Measurements from ENCODE around the gene MLXIPL. TPM values are rescaled to one million over a fixed set of nuclear protein-coding genes. Genes with fewer than 3 reads are reported as not detected.
"Not testable (repeated sequence)": the region's sequence is repeated elsewhere in the genome, so short reads cannot be mapped to it uniquely, and the experiment has no call there.

Gene MLXIPL
- total and polyA plus RNA-seq, 5 donors from 2014 or later = not detected

- Histone ChIP-seq H3K4me3 (ENCODE audit: low read depth, low read length) (no peak overlapping the region), H3K36me3 (ENCODE audit: control insufficient read depth, insufficient read depth, low read length) (no peaks in the 10 kb centered on the region), H3K4me1 (ENCODE audit: control insufficient read depth, insufficient read depth, low read length, poor library complexity, severe bottlenecking) (peaks cover 18% of the 10 kb centered on the region), H3K27ac (ENCODE audit: insufficient read depth, low read length, poor library complexity, severe bottlenecking) (no peak overlapping the region), H3K27me3 (ENCODE audit: control insufficient read depth, insufficient read depth, low read length) (peaks cover 8% of the 10 kb centered on the region), H3K9me3 (ENCODE audit: control insufficient read depth in 2 of 2, low read length in 2 of 2) (no peaks in the 10 kb centered on the region)
- Mint-ChIP-seq H3K27me3 (peaks cover 56% of the 10 kb centered on the region), H3K36me3 (no peaks in the 10 kb centered on the region), H3K27ac (no peak overlapping the region), H3K9me3 (no peaks in the 10 kb centered on the region), H3K4me1 (peaks cover 0 to 11% (median 0%) of the 10 kb centered on the region in 4 donors), H3K4me3 (no peak overlapping the region)
- ATAC-seq (ENCODE audit: low read depth in 2 of 2) (no peak), DNase-seq (no peak)
Observed at GRCh38 chr7:73626814-73627213, 2.5 kb upstream of the MLXIPL start.

GRCh38 chr7:73625276-73625675, 954 bp upstream of the MLXIPL start:
- ATAC-seq (ENCODE audit: low read depth in 2 of 2) (no peak), DNase-seq (no peak)
- Mint-ChIP-seq H3K9me3 (no peaks in the 10 kb centered on the region), H3K4me1 (peaks cover 0 to 11% (median 0%) of the 10 kb centered on the region in 4 donors), H3K27me3 (peaks cover 51% of the 10 kb centered on the region), H3K36me3 (no peaks in the 10 kb centered on the region), H3K4me3 (no peak overlapping the region), H3K27ac (no peak overlapping the region)
- H3K36me3 ChIP-seq (ENCODE audit: control insufficient read depth, insufficient read depth, low read length) = no peaks in the 10 kb centered on the region
- H3K4me3 ChIP-seq (ENCODE audit: low read depth, low read length) = no peak overlapping the region
- peaks cover 18% of the 10 kb centered on the region for H3K4me1 ChIP-seq (ENCODE audit: control insufficient read depth, insufficient read depth, low read length, poor library complexity, severe bottlenecking)
- no peak overlapping the region for H3K27ac ChIP-seq (ENCODE audit: insufficient read depth, low read length, poor library complexity, severe bottlenecking)
- peaks cover 9% of the 10 kb centered on the region for H3K27me3 ChIP-seq (ENCODE audit: control insufficient read depth, insufficient read depth, low read length)
- H3K9me3 ChIP-seq (ENCODE audit: control insufficient read depth in 2 of 2, low read length in 2 of 2) = no peaks in the 10 kb centered on the region

GRCh38 chr7:73624669-73625001, 313 bp upstream of the MLXIPL start:
- H3K27me3 ChIP-seq (ENCODE audit: control insufficient read depth, insufficient read depth, low read length) = peaks cover 9% of the 10 kb centered on the region
- H3K9me3 Mint-ChIP-seq = no peaks in the 10 kb centered on the region
- ATAC-seq (ENCODE audit: low read depth in 2 of 2) = no peak
- H3K36me3 Mint-ChIP-seq = no peaks in the 10 kb centered on the region
- H3K36me3 ChIP-seq (ENCODE audit: control insufficient read depth, insufficient read depth, low read length) = no peaks in the 10 kb centered on the region
- no peak overlapping the region for H3K4me3 ChIP-seq (ENCODE audit: low read depth, low read length)
- H3K9me3 ChIP-seq (ENCODE audit: control insufficient read depth in 2 of 2, low read length in 2 of 2) = no peaks in the 10 kb centered on the region
- no peak overlapping the region for H3K27ac Mint-ChIP-seq
- DNase-seq = no peak
- peak overlapping the region in 2 of 4 donors; percentile 26 to 31 for H3K4me3 Mint-ChIP-seq
- peaks cover 18% of the 10 kb centered on the region for H3K4me1 ChIP-seq (ENCODE audit: control insufficient read depth, insufficient read depth, low read length, poor library complexity, severe bottlenecking)
- H3K27me3 Mint-ChIP-seq = peaks cover 56% of the 10 kb centered on the region
- H3K4me1 Mint-ChIP-seq = peaks cover 0 to 11% (median 0%) of the 10 kb centered on the region in 4 donors
- no peak overlapping the region for H3K27ac ChIP-seq (ENCODE audit: insufficient read depth, low read length, poor library complexity, severe bottlenecking)

- Mint-ChIP-seq H3K4me1 (peaks cover 0 to 11% (median 0%) of the 10 kb centered on the region in 4 donors), H3K4me3 (peak overlapping the region in 2 of 4 donors; percentile 19 to 61), H3K36me3 (no peaks in the 10 kb centered on the region), H3K27me3 (peaks cover 51% of the 10 kb centered on the region), H3K9me3 (no peaks in the 10 kb centered on the region), H3K27ac (no peak overlapping the region)
- Histone ChIP-seq H3K9me3 (ENCODE audit: control insufficient read depth in 2 of 2, low read length in 2 of 2) (no peaks in the 10 kb centered on the region), H3K27me3 (ENCODE audit: control insufficient read depth, insufficient read depth, low read length) (peaks cover 9% of the 10 kb centered on the region), H3K27ac (ENCODE audit: insufficient read depth, low read length, poor library complexity, severe bottlenecking) (no peak overlapping the region), H3K4me1 (ENCODE audit: control insufficient read depth, insufficient read depth, low read length, poor library complexity, severe bottlenecking) (peaks cover 18% of the 10 kb centered on the region), H3K4me3 (ENCODE audit: low read depth, low read length) (no peak overlapping the region), H3K36me3 (ENCODE audit: control insufficient read depth, insufficient read depth, low read length) (no peaks in the 10 kb centered on the region)
- DNase-seq (no peak), ATAC-seq (ENCODE audit: low read depth in 2 of 2) (no peak)
Observed at GRCh38 chr7:73622909-73623797, 1.2 kb downstream of the MLXIPL start.

GRCh38 chr7:73622527-73622908, 1.8 kb downstream of the MLXIPL start:
- peak overlapping the region in 1 of 4 donors; percentile 21 for H3K4me3 Mint-ChIP-seq
- no peaks in the 10 kb centered on the region for H3K9me3 Mint-ChIP-seq

GRCh38 chr7:73621168-73622063, 2.9 kb downstream of the MLXIPL start:
- Histone ChIP-seq H3K36me3 (ENCODE audit: control insufficient read depth, insufficient read depth, low read length) (no peaks in the 10 kb centered on the region), H3K27ac (ENCODE audit: insufficient read depth, low read length, poor library complexity, severe bottlenecking) (no peak overlapping the region), H3K27me3 (ENCODE audit: control insufficient read depth, insufficient read depth, low read length) (peaks cover 5% of the 10 kb centered on the region), H3K9me3 (ENCODE audit: control insufficient read depth in 2 of 2, low read length in 2 of 2) (no peaks in the 10 kb centered on the region), H3K4me1 (ENCODE audit: control insufficient read depth, insufficient read depth, low read length, poor library complexity, severe bottlenecking) (peaks cover 18% of the 10 kb centered on the region), H3K4me3 (ENCODE audit: low read depth, low read length) (no peak overlapping the region)
- Mint-ChIP-seq H3K36me3 (no peaks in the 10 kb centered on the region), H3K9me3 (no peaks in the 10 kb centered on the region), H3K27me3 (peaks cover 46% of the 10 kb centered on the region), H3K4me1 (peaks cover 0 to 11% (median 0%) of the 10 kb centered on the region in 4 donors), H3K27ac (no peak overlapping the region), H3K4me3 (no peak overlapping the region)
- ATAC-seq (ENCODE audit: low read depth in 2 of 2) (no peak), DNase-seq (no peak)

More at GRCh38 chr7:73622527-73622908, 1.8 kb downstream of the MLXIPL start:
- Mint-ChIP-seq H3K36me3 (no peaks in the 10 kb centered on the region), H3K4me1 (peaks cover 0 to 11% (median 0%) of the 10 kb centered on the region in 4 donors), H3K27me3 (peaks cover 46% of the 10 kb centered on the region), H3K27ac (no peak overlapping the region)
- Histone ChIP-seq H3K27me3 (ENCODE audit: control insufficient read depth, insufficient read depth, low read length) (peaks cover 9% of the 10 kb centered on the region), H3K9me3 (ENCODE audit: control insufficient read depth in 2 of 2, low read length in 2 of 2) (no peaks in the 10 kb centered on the region), H3K4me1 (ENCODE audit: control insufficient read depth, insufficient read depth, low read length, poor library complexity, severe bottlenecking) (peaks cover 18% of the 10 kb centered on the region), H3K27ac (ENCODE audit: insufficient read depth, low read length, poor library complexity, severe bottlenecking) (no peak overlapping the region), H3K4me3 (ENCODE audit: low read depth, low read length) (no peak overlapping the region), H3K36me3 (ENCODE audit: control insufficient read depth, insufficient read depth, low read length) (no peaks in the 10 kb centered on the region)
- no peak for DNase-seq
- ATAC-seq (ENCODE audit: low read depth in 2 of 2) = no peak

GRCh38 chr7:73619394-73619793, 4.9 kb downstream of the MLXIPL start:
- peaks cover 16% of the 10 kb centered on the region for H3K4me1 ChIP-seq (ENCODE audit: control insufficient read depth, insufficient read depth, low read length, poor library complexity, severe bottlenecking)
- not testable (repeated sequence) for H3K36me3 ChIP-seq (ENCODE audit: control insufficient read depth, insufficient read depth, low read length); H3K4me3 Mint-ChIP-seq; H3K27ac ChIP-seq (ENCODE audit: insufficient read depth, low read length, poor library complexity, severe bottlenecking); H3K9me3 ChIP-seq (ENCODE audit: control insufficient read depth in 2 of 2, low read length in 2 of 2); H3K27me3 ChIP-seq (ENCODE audit: control insufficient read depth, insufficient read depth, low read length); ATAC-seq (ENCODE audit: low read depth in 2 of 2); H3K36me3 Mint-ChIP-seq; H3K4me3 ChIP-seq (ENCODE audit: low read depth, low read length); DNase-seq; H3K9me3 Mint-ChIP-seq; H3K27ac Mint-ChIP-seq
- peaks cover 0 to 11% (median 0%) of the 10 kb centered on the region in 4 donors for H3K4me1 Mint-ChIP-seq
- H3K27me3 Mint-ChIP-seq = peaks cover 47% of the 10 kb centered on the region
